Ramos (cell line): ENCODE results near the gene SPATS2.

ENCODE experiments used
- in situ Hi-C: fragments of 300-500 bp; cut with MboI; formaldehyde crosslinking; loops from one replicate; pipeline ENCODE4 v1.14.3; 2022; ENCODE audit warnings: low sequenced_read_pairs; ENCODE audit not compliant: unreplicated experiment

Gene SPATS2

GRCh38 chr12:49546481-49546880, 179.2 kb downstream of the SPATS2 start:
- in situ Hi-C loops: no loop called here

- in situ Hi-C loops: no loop called here
These were observed 179.9 kb downstream of the SPATS2 start for GRCh38 chr12:49547090-49547690.

GRCh38 chr12:49548481-49548821, 181.2 kb downstream of the SPATS2 start:
- in situ Hi-C loops: no loop called here

GRCh38 chr12:49548822-49549648, 181.8 kb downstream of the SPATS2 start:
- in situ Hi-C loops: no loop called here

GRCh38 chr12:49549735-49550692, 182.8 kb downstream of the SPATS2 start:
- in situ Hi-C loops: no loop called here

- in situ Hi-C loops: no loop called here
These were observed 183.5 kb downstream of the SPATS2 start for GRCh38 chr12:49550693-49551252.

- in situ Hi-C loops: no loop called here
These were observed 184.8 kb downstream of the SPATS2 start for GRCh38 chr12:49552014-49552413.

- in situ Hi-C loops: no loop called here
These were observed 185.2 kb downstream of the SPATS2 start for GRCh38 chr12:49552425-49552824.

GRCh38 chr12:49552899-49553298, 185.6 kb downstream of the SPATS2 start:
- in situ Hi-C loops: no loop called here

GRCh38 chr12:49553512-49554088, 186.3 kb downstream of the SPATS2 start:
- in situ Hi-C loops: no loop called here

GRCh38 chr12:49554266-49554665, 187.0 kb downstream of the SPATS2 start:
- in situ Hi-C loops: no loop called here

GRCh38 chr12:49555631-49556390, 188.5 kb downstream of the SPATS2 start:
- in situ Hi-C loops: no loop called here

- in situ Hi-C loops: no loop called here
These were observed 189.3 kb downstream of the SPATS2 start for GRCh38 chr12:49556391-49557186.

- in situ Hi-C loops: no loop called here
These were observed 190.1 kb downstream of the SPATS2 start for GRCh38 chr12:49557187-49557916.

GRCh38 chr12:49557917-49558215, 190.6 kb downstream of the SPATS2 start:
- in situ Hi-C loops: no loop called here

- in situ Hi-C loops: no loop called here
These were observed 191.3 kb downstream of the SPATS2 start for GRCh38 chr12:49558526-49558925.

GRCh38 chr12:49559011-49559675, 191.9 kb downstream of the SPATS2 start:
- in situ Hi-C loops: no loop called here

- in situ Hi-C loops: no loop called here
These were observed 193.4 kb downstream of the SPATS2 start for GRCh38 chr12:49560695-49561094.
